CD14-positive monocyte (primary cell): Measurements from ENCODE around the gene LHFPL3. TPM values are rescaled to one million over a fixed set of nuclear protein-coding genes. Genes with fewer than 3 reads are reported as not detected.

Source experiments
- DNase-seq, 3 donors: peaks; one replicate each; pipeline ENCODE4 v3.0.0-alpha.2; 2011 to 2022
- H2AFZ ChIP-seq: 2 replicates; pipeline ENCODE4 v1.6.0; 2012; ENCODE audit warnings: mild to moderate bottlenecking, low read depth, low read length, inconsistent platforms; ENCODE audit not compliant: insufficient read depth, poor library complexity, severe bottlenecking
- H3K27ac ChIP-seq, 2 donors: 1 replicate in 1 of 2; 2 replicates in 1 of 2; pipeline ENCODE4 v1.5.1; 2012 to 2013; ENCODE audit warnings: low read length in 2 of 2, control low read depth in 1 of 2, inconsistent platforms in 1 of 2, low read depth in 1 of 2, mild to moderate bottlenecking in 1 of 2
- H3K27me3 ChIP-seq, 2 donors: one replicate each; pipeline versions ENCODE4 v1.6.0 to v1.6.1; 2011 to 2013; ENCODE audit warnings: low read length in 2 of 2; ENCODE audit not compliant: control insufficient read depth in 2 of 2, insufficient read depth in 2 of 2
- H3K36me3 ChIP-seq, 2 donors: replicated peaks in 1 of 2; 1 replicate in 1 of 2; 2 replicates in 1 of 2; pipeline versions ENCODE4 v1.5.1 to v1.6.1; 2012 to 2013; ENCODE audit warnings: low read length in 2 of 2, control low read depth in 1 of 2, inconsistent platforms in 1 of 2, mild to moderate bottlenecking in 1 of 2; ENCODE audit not compliant: insufficient read depth in 2 of 2, control insufficient read depth in 1 of 2
- H3K4me1 ChIP-seq, 2 donors: 1 replicate in 1 of 2; 2 replicates in 1 of 2; pipeline versions ENCODE4 v1.5.1 to v1.6.1; 2012 to 2013; ENCODE audit warnings: low read length in 2 of 2, control low read depth in 1 of 2, inconsistent platforms in 1 of 2, mild to moderate bottlenecking in 1 of 2, moderate library complexity in 1 of 2; ENCODE audit not compliant: insufficient read depth in 2 of 2, control insufficient read depth in 1 of 2
- H3K4me2 ChIP-seq: replicated peaks from 2 replicates; pipeline ENCODE3; 2012; ENCODE audit warnings: low read length, moderate library complexity, mild to moderate bottlenecking; ENCODE audit not compliant: poor library complexity, severe bottlenecking; ENCODE audit errors: extremely low read depth
- H3K4me3 ChIP-seq, 3 experiments: fragments of 200-600 bp in 1 of 3; sonication (generic) in 1 of 3; replicated peaks in 1 of 3; 1 replicate in 2 of 3; 2 replicates in 1 of 3; pipeline ENCODE4 v1.5.1; 2011 to 2013; ENCODE audit warnings: low read length in 3 of 3, mild to moderate bottlenecking in 3 of 3, control low read depth in 2 of 3, low read depth in 2 of 3, inconsistent platforms in 1 of 3, moderate library complexity in 1 of 3
- H3K79me2 ChIP-seq: 2 replicates; pipeline ENCODE4 v1.6.0; 2012; ENCODE audit warnings: mild to moderate bottlenecking, control low read depth, inconsistent platforms, low read length, moderate library complexity; ENCODE audit not compliant: insufficient read depth
- H3K9ac ChIP-seq: 2 replicates; pipeline ENCODE4 v1.6.0; 2017; ENCODE audit warnings: low read length, mild to moderate bottlenecking; ENCODE audit not compliant: insufficient read depth, poor library complexity, severe bottlenecking
- H3K9me3 ChIP-seq, 2 donors: replicated peaks in 1 of 2; 1 replicate in 1 of 2; 2 replicates in 1 of 2; pipeline versions ENCODE4 v1.5.1 to v1.6.1; 2012 to 2013; ENCODE audit warnings: low read length in 2 of 2, control low read depth in 1 of 2; ENCODE audit not compliant: control insufficient read depth in 1 of 2, insufficient read depth in 1 of 2
- H4K20me1 ChIP-seq: 2 replicates; pipeline ENCODE4 v1.6.0; 2012; ENCODE audit warnings: mild to moderate bottlenecking, low read length, control low read depth, moderate library complexity; ENCODE audit not compliant: insufficient read depth
- H3K27ac Mint-ChIP-seq, 7 donors: one replicate each; pipeline ENCODE4 v1.8.0; 2020; ENCODE audit warnings: mild to moderate bottlenecking in 7 of 7, mixed read lengths in 7 of 7, moderate library complexity in 6 of 7, inconsistent platforms in 2 of 7
- H3K27me3 Mint-ChIP-seq, 3 donors: one replicate each; pipeline ENCODE4 v1.8.0; 2021 to 2022; ENCODE audit warnings: low read depth in 3 of 3, mild to moderate bottlenecking in 3 of 3, mixed read lengths in 3 of 3, moderate library complexity in 3 of 3, inconsistent platforms in 1 of 3
- H3K36me3 Mint-ChIP-seq, 2 donors: one replicate each; pipeline ENCODE4 v1.8.0; 2020; ENCODE audit warnings: mixed read lengths in 2 of 2, inconsistent platforms in 1 of 2, mild to moderate bottlenecking in 1 of 2
- H3K4me1 Mint-ChIP-seq: one replicate; pipeline ENCODE4 v1.8.0; 2020; ENCODE audit warnings: mild to moderate bottlenecking, mixed read lengths
- H3K4me3 Mint-ChIP-seq, 2 donors: one replicate each; pipeline ENCODE4 v1.8.0; 2020; ENCODE audit warnings: mild to moderate bottlenecking in 2 of 2, mixed read lengths in 2 of 2, moderate library complexity in 1 of 2
- H3K9me3 Mint-ChIP-seq, 7 donors: one replicate each; pipeline ENCODE4 v1.8.0; 2020 to 2022; ENCODE audit warnings: mixed read lengths in 7 of 7, mild to moderate bottlenecking in 6 of 7, moderate library complexity in 6 of 7, inconsistent platforms in 2 of 7
- WGBS: methylation state at CpG from one replicate; pipeline ENCODE4 v1.1.5; 2013; ENCODE audit warnings: missing lambda C conversion rate; ENCODE audit not compliant: insufficient coverage; 5-methylcytosine and 5-hydroxymethylcytosine counted together
- intact Hi-C, 2 donors: fragments of 100-400 bp; cut with micrococcal nuclease; formaldehyde crosslinking; loops; one replicate each; pipeline versions ENCODE4 v1.15.0 to v1.15.1; 2023
- polyA plus RNA-seq, 3 donors: library from polyadenylated mRNA; depleted of rRNA in 1 of 3; unstranded in 2 of 3; stranded (reverse) in 1 of 3; fragments of 300-500 nt in 2 of 3; fragments of >200 nt in 1 of 3; fragmentation: Illumina TruSeq in 2 of 3; gene quantifications; 1 replicate in 2 of 3; 2 replicates in 1 of 3; pipeline ENCODE4 v1.2.3, GENCODE V29; 2012 to 2021
- TF ChIP-seq, protein P1 (sequence below): fragments of 200-600 bp; IDR thresholded peaks from one replicate; pipeline ENCODE4 v1.8.0; 2022; ENCODE audit warnings: antibody characterized with exemption, mild to moderate bottlenecking

The LHFPL3 gene
- polyA plus RNA-seq, 3 donors: not detected

DNA sequence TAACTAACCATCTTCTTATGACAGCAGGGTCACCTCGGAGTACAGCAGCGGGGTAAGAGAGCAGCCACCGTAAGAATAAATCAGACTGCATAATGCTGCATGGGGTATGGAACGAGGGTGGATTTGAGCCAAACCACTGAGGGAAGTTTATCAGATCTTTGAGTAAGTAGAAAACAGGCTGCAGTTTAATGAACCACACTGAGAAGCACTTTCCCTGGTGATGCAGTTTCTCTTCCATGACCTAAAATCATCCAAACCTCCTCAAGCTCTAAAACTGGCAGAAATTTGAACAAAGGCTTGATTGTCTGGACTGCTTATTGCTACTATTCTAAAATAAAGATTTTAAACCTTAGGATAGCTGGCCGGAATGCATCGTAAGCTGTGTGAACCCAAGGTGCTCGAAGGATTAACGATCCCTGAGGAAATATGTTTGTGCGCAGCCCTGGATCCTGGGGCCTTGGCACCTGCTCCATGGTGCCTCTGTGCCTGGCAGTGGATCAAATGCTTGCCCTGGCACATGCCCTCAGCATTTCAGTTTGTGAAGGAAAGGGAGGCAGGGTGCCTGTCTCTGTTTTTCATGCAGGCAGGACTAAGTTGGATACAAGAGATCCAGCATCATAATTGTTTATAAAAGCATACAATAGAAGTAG is 322.7 kb downstream of the LHFPL3 start:
- H3K36me3 Mint-ChIP-seq: no peaks in the 10 kb centered on the region
- H3K4me1 Mint-ChIP-seq: no peaks in the 10 kb centered on the region
- DNase-seq: no peak

DNA sequence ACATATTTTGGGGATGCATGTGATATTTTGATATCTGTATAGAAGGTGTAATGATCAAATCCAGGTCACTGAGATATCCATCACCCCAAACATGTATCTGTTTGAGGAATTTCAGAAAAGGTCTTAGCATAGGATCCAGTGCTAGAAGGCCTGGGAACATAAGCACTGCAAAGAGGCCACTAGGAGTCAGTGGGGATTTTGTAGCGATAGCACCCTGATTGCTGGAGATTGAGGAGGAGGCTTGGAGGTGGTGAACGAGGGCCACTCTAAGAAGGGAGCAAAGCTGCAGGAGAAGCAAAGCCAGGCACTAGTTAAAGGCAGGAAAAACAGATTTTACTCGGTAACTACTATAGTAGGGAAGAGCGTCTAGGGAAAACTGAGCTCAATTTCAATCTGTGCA is 324.0 kb downstream of the LHFPL3 start:
- no peak overlapping the region for H3K27ac Mint-ChIP-seq
- H3K4me1 Mint-ChIP-seq: peaks cover 4% of the 10 kb centered on the region
- no peak overlapping the region for H3K4me3 ChIP-seq
- no peaks in the 10 kb centered on the region for H3K36me3 Mint-ChIP-seq
- H3K9me3 Mint-ChIP-seq: no peaks in the 10 kb centered on the region
- no peak overlapping the region for H3K4me3 Mint-ChIP-seq
- peaks cover 0 to 5% (median 4%) of the 10 kb centered on the region in 3 donors for H3K27me3 Mint-ChIP-seq
- H2AFZ ChIP-seq: no peak overlapping the region
- no peaks in the 10 kb centered on the region for H3K27me3 ChIP-seq
- TF ChIP-seq, protein P1, sequence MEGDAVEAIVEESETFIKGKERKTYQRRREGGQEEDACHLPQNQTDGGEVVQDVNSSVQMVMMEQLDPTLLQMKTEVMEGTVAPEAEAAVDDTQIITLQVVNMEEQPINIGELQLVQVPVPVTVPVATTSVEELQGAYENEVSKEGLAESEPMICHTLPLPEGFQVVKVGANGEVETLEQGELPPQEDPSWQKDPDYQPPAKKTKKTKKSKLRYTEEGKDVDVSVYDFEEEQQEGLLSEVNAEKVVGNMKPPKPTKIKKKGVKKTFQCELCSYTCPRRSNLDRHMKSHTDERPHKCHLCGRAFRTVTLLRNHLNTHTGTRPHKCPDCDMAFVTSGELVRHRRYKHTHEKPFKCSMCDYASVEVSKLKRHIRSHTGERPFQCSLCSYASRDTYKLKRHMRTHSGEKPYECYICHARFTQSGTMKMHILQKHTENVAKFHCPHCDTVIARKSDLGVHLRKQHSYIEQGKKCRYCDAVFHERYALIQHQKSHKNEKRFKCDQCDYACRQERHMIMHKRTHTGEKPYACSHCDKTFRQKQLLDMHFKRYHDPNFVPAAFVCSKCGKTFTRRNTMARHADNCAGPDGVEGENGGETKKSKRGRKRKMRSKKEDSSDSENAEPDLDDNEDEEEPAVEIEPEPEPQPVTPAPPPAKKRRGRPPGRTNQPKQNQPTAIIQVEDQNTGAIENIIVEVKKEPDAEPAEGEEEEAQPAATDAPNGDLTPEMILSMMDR: no peak
- intact Hi-C loops: no loop called here
- H3K27ac ChIP-seq: no peak overlapping the region
- no peaks in the 10 kb centered on the region for H3K36me3 ChIP-seq
- no peak overlapping the region for H3K9ac ChIP-seq
- DNase-seq: no peak
- WGBS: 92% methylated on average over 4 of the region's 4 CpGs
- no peaks in the 10 kb centered on the region for H4K20me1 ChIP-seq
- H3K79me2 ChIP-seq: no peaks in the 10 kb centered on the region
- H3K4me1 ChIP-seq: no peaks in the 10 kb centered on the region
- H3K9me3 ChIP-seq: no peaks in the 10 kb centered on the region
- no peak overlapping the region for H3K4me2 ChIP-seq

More for the DNA sequence above, 322.7 kb downstream of the LHFPL3 start:
- Histone ChIP-seq H3K79me2 (no peaks in the 10 kb centered on the region), H3K27ac (no peak overlapping the region), H2AFZ (no peak overlapping the region), H3K9ac (no peak overlapping the region), H3K36me3 (no peaks in the 10 kb centered on the region), H3K4me1 (no peaks in the 10 kb centered on the region), H3K9me3 (no peaks in the 10 kb centered on the region), H4K20me1 (no peaks in the 10 kb centered on the region), H3K4me2 (no peak overlapping the region), H3K27me3 (no peaks in the 10 kb centered on the region), H3K4me3 (no peak overlapping the region)
- intact Hi-C loops: no loop called here
- Mint-ChIP-seq H3K9me3 (no peaks in the 10 kb centered on the region), H3K27ac (no peak overlapping the region), H3K27me3 (peaks cover 0 to 5% (median 4%) of the 10 kb centered on the region in 3 donors), H3K4me3 (no peak overlapping the region)
- TF ChIP-seq, protein P1: no peak
- 82% methylated on average over 5 of the region's 9 CpGs for WGBS
